ENCODE results near the gene FBXO45. TPM values are rescaled to one million over a fixed set of nuclear protein-coding genes. Genes with fewer than 3 reads are reported as not detected.
"Not testable (repeated sequence)": the region's sequence is repeated elsewhere in the genome, so short reads cannot be mapped to it uniquely, and the experiment has no call there.

FBXO45 gene
- total RNA-seq, 1 donor from 2014 or later = 7.9 TPM

DNA sequence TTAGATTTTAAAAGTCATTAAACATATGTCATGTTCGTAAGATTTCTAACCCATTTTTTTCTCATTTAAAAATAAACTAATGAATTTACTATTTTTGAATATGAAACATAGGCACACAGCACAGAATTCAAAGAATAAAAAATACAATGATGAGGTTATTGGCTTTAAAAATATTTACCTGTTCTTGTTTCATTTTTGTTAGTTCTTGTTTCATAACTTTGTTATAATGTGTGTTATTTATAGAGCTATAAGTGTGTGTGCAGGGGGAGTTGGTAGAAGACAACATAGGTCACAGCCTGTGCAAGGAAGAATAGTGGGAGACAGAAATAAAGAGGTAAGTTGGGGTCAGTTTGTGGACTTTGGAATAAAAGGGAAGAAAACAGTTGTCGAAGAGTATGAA lies 40.2 kb downstream of the FBXO45 start:
- intact Hi-C loops (cut with DNase I) = loop anchor here (5.0 kb wide), 1 partner anchor 79 kb away; no protein-coding TSS in a partner anchor
- DNase-seq (no peak), ATAC-seq (ENCODE audit: poor library complexity) (no peak)

GRCh38 chr3:196609343-196609775 lies 40.9 kb downstream of the FBXO45 start:
- intact Hi-C loops (cut with DNase I) = loop anchor here (5.0 kb wide), 1 partner anchor 78 kb away; no protein-coding TSS in a partner anchor
- ATAC-seq (ENCODE audit: poor library complexity) (peak; percentile 97), DNase-seq (peak; percentile 92)

GRCh38 chr3:196609805-196610515 lies 41.5 kb downstream of the FBXO45 start:
- intact Hi-C loops (cut with DNase I) = loop anchor here (5.0 kb wide), 1 partner anchor 77 kb away; no protein-coding TSS in a partner anchor
- no peak for ATAC-seq (ENCODE audit: poor library complexity)

GRCh38 chr3:196611761-196612483 lies 43.5 kb downstream of the FBXO45 start:
- peak; percentile 13 for ATAC-seq (ENCODE audit: poor library complexity)
- intact Hi-C loops (cut with DNase I) = no loop called here

More at GRCh38 chr3:196609805-196610515, 41.5 kb downstream of the FBXO45 start:
- DNase-seq = no peak

GRCh38 chr3:196615234-196615633 lies 46.8 kb downstream of the FBXO45 start:
- intact Hi-C loops (cut with DNase I); ATAC-seq (ENCODE audit: poor library complexity); DNase-seq: not testable (repeated sequence)

More at GRCh38 chr3:196611761-196612483, 43.5 kb downstream of the FBXO45 start:
- DNase-seq = no peak

- no peak for ATAC-seq (ENCODE audit: poor library complexity)
- intact Hi-C loops (cut with DNase I) = no loop called here
- DNase-seq = no peak
Measured at GRCh38 chr3:196617256-196617655, 48.8 kb downstream of the FBXO45 start.

GRCh38 chr3:196619223-196619622 lies 50.8 kb downstream of the FBXO45 start:
- intact Hi-C loops (cut with DNase I) = no loop called here
- ATAC-seq (ENCODE audit: poor library complexity) (no peak), DNase-seq (no peak)

- intact Hi-C loops (cut with DNase I); ATAC-seq (ENCODE audit: poor library complexity); DNase-seq: not testable (repeated sequence)
Measured at GRCh38 chr3:196619627-196620026, 51.2 kb downstream of the FBXO45 start.

- ATAC-seq (ENCODE audit: poor library complexity) (peak; percentile 37), DNase-seq (no peak)
- intact Hi-C loops (cut with DNase I) = no loop called here
Measured at GRCh38 chr3:196620161-196620604, 51.7 kb downstream of the FBXO45 start.

DNA sequence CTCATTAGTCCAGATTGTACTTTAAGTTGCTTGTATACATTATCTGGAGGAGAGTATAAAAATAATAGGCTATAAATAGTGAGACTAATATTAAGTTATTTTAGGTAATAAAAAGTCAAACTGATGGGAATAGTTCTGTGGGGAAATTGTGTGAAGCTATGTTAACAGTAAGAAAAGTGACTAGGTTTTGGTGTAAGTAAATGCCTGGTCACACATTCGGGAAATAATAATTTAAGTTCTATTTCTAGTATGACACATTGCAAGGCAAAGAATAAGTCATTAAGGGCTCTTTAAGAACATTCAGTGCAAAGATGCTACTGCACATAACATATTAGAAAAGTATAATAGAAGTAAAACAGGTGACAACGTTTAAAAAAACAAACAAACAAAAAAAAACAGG lies 52.2 kb downstream of the FBXO45 start:
- intact Hi-C loops (cut with DNase I) = no loop called here
- DNase-seq (no peak), ATAC-seq (ENCODE audit: poor library complexity) (no peak)

GRCh38 chr3:196621611-196622010 lies 53.2 kb downstream of the FBXO45 start:
- intact Hi-C loops (cut with DNase I) = no loop called here
- DNase-seq (no peak), ATAC-seq (ENCODE audit: poor library complexity) (no peak)

DNA sequence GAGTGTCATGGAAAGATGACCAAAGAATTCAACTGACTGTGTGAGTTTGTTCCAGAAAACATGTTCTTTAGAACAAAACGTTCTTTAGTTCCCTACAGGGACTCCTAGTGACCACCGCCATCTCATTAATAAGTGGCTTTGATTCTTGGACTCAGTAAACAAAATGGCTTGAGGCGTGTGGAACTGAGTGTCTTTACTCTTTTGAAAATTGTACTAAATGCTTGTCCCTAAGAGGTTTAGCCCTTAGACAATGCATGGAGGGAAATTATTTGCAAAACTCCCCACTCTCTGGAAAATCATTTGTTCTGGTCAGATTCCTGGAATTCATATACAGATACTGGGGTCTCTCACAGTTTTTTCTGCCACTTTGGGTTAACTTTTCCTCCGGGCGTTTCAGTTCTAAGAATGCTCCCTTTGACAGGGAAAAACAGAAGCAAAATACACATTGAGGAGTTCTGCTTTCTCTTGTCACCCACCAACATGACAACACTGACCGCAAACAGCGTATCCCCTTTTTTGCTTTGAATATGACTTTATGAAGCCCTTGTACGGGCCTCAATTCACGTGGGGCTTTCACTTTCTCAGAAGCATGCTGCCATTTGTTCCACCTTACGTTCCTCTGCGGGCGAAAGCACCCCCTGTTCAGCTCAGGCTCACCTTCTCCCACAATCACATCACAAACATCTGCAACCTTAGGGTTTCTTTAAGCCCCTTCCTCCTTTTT lies 55.8 kb downstream of the FBXO45 start:
- intact Hi-C loops (cut with DNase I) = no loop called here
- DNase-seq (no peak), ATAC-seq (ENCODE audit: poor library complexity) (peak; percentile 67)

GRCh38 chr3:196624907-196625306 lies 56.4 kb downstream of the FBXO45 start:
- DNase-seq = peak; percentile 71
- ATAC-seq (ENCODE audit: poor library complexity) = peak; percentile 72

GRCh38 chr3:196625331-196625730 lies 56.9 kb downstream of the FBXO45 start:
- intact Hi-C loops (cut with DNase I) = no loop called here
- ATAC-seq (ENCODE audit: poor library complexity) (no peak), DNase-seq (no peak)

More at GRCh38 chr3:196624907-196625306, 56.4 kb downstream of the FBXO45 start:
- intact Hi-C loops (cut with DNase I) = no loop called here

DNA sequence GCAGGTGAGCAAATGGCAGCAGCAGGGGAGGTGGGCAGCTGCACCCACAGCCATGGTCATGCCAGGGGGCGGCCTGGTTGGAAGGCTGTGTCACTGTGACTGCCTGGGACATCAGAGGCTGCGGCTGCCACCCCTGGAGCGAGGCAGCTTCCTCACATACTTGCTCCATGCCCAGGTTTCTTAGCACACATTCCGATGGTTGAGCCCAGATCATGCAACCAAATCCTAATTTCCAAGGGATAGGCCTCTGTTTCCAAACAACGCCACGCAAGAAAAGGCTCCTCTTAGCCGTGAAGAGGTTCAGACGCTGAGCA lies 59.4 kb downstream of the FBXO45 start:
- DNase-seq = no peak
- intact Hi-C loops (cut with DNase I) = no loop called here
- ATAC-seq (ENCODE audit: poor library complexity) = no peak

- intact Hi-C loops (cut with DNase I) = no loop called here
- no peak for ATAC-seq (ENCODE audit: poor library complexity)
- no peak for DNase-seq
Measured at GRCh38 chr3:196629228-196629627, 60.8 kb downstream of the FBXO45 start.

- intact Hi-C loops (cut with DNase I) = no loop called here
- no peak for ATAC-seq (ENCODE audit: poor library complexity)
- DNase-seq = no peak
Measured at GRCh38 chr3:196631682-196632045, 63.2 kb downstream of the FBXO45 start.

DNA sequence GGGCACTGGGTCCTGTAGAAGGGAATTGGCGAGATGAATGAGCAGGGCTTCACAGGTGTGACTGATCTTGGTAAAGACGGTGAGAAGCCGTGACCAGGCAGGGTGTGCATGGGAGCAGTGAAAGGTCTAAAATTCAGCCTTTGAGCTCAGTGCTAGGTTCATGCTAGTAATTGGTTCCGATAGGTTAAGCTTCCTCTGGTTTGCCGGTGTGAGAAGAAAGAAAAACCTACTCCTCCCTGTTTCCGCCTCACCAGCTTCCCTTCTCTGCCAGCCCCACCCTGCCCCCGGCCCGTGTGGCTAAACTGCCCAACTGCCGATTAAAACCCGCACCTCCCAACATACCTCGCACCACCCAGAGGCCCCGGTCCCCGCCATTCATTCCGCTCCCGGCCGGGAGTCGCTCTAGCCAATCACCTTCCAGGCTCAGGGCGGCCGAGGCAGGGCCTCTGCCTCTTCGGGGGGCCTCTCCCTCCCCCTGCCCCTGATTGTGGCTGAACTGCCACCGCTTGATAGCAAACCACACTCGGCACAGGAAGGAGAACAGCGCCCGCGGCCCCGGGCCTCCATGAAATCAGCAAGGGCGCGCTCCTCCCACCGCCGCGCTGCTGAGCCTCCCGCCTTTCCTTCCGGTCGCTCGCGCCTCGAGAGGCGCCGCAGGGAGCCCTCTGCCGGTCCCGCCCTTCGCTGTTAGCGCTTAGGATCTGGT lies 63.7 kb downstream of the FBXO45 start:
- ATAC-seq (ENCODE audit: poor library complexity) (peak; percentile 97), DNase-seq (peak; percentile 95)
- intact Hi-C loops (cut with DNase I) = no loop called here

All from Right ventricle myocardium superior (tissue), 1 donor.